ENCODE data around the gene EIF5AL1. TPM values are rescaled to one million over a fixed set of nuclear protein-coding genes. Genes with fewer than 3 reads are reported as not detected.
"Not testable (repeated sequence)": the region's sequence is repeated elsewhere in the genome, so short reads cannot be mapped to it uniquely, and the experiment has no call there.

EIF5AL1 gene
- total RNA-seq, 1 experiment from 2014 or later, result 0.58 TPM

DNA sequence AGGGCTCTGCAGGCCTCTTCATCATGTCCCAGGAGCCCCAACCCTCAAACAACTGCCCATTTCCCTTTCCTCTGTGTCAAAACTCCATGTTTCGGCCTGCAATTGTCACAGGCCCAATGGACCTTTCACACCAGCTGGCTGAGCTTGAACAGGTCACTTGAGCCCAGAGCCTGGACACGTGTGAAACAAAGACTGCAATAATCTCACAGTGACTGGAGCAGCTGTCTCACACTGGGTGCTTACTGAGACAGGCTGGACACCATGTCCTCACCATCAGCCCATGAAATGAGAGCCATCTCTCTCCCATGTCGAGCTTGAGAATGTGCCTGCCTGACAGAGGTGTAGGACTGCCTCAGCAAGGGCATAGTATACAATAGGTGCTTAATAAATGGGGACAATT is 19.5 kb upstream of the EIF5AL1 start:
- DNase-seq (ENCODE audit: low read depth in 1 of 2, low spot score in 2 of 2), result no peak
- Histone ChIP-seq H3K27ac (no peak overlapping the region), H3K4me1 (replicated peaks) (peaks cover 14% of the 10 kb centered on the region), H3K9me3 (replicated peaks) (no peaks in the 10 kb centered on the region), H3K4me3 (no peak overlapping the region), H3K27me3 (replicated peaks) (peaks cover 5% of the 10 kb centered on the region; the same call in 1 of the 2 replicates), H3K36me3 (no peaks in the 10 kb centered on the region)

DNA sequence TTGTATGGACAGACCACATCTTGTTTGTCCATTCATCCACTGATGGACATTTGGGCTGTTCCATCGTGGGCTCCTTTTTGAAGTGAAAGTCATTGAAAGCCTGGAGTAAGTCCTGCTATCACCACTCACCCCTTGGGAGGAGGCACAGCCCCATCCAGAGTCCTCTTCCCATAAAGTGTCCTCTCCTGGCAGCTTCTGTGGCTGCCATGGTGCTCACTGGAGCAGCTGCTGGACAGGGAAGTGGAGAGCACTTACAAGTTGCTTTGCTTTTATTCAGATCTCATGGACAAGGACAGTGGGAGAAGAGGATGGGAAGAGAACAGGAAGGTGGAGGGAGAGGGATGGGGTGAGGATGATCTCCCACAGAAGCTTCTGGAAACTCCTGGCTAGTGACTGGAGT is 18.5 kb upstream of the EIF5AL1 start:
- no peak overlapping the region for H3K4me3 ChIP-seq
- H3K9me3 ChIP-seq (replicated peaks), result no peaks in the 10 kb centered on the region; the same call in 1 of the 2 replicates
- H3K27me3 ChIP-seq (replicated peaks), result peaks cover 5% of the 10 kb centered on the region; the same call in 1 of the 2 replicates
- no peaks in the 10 kb centered on the region for H3K36me3 ChIP-seq
- no peak for DNase-seq (ENCODE audit: low read depth in 1 of 2, low spot score in 2 of 2)
- no peak overlapping the region for H3K27ac ChIP-seq
- H3K4me1 ChIP-seq (replicated peaks), result peaks cover 5% of the 10 kb centered on the region

DNA sequence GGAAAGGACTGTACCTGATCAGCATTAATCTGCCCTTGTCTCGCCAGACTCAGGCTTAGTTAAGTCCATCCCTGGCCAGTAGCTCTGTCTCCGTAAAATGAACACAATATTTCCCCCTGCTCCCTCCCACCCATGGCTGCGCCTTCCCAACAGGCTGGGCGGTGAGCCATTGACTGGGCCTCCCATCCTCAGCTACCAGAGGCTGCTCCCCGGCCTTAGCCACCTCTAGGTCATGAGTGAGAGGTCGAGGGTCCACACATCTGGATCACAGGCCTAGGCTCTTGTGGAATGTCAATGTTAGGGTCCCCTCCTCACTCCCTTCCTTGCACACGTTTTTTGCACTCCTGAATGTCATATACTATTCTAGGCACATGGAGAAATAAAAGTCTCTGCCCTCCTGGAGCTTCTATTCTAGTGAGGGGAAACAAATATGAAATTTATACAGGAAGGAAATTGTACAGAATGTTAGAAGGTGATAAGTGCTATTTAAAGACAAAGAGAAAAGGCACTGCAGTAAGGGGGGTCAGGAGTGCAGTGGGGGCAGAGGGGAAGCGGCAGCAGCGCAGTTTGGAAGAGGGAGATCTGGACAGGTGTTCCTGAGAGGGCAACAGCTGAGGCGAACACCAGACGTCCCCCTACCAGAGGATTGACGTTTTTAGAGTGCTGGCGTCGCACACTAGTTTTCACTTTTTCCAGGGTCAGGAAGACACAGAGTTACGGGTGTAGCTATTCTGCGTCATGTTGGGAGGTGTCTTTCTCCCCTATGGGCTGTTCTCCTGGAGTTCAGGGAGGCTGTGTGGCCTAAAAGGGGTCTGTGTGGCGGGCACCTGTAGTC is 17.2 kb upstream of the EIF5AL1 start:
- H3K27me3 ChIP-seq (replicated peaks), result peaks cover 5% of the 10 kb centered on the region; the same call in 1 of the 2 replicates
- no peaks in the 10 kb centered on the region for H3K36me3 ChIP-seq
- H3K4me1 ChIP-seq (replicated peaks), result no peaks in the 10 kb centered on the region
- H3K4me3 ChIP-seq, result no peak overlapping the region
- no peak overlapping the region for H3K27ac ChIP-seq
- no peaks in the 10 kb centered on the region; the same call in 1 of the 2 replicates for H3K9me3 ChIP-seq (replicated peaks)
- DNase-seq (ENCODE audit: low read depth in 1 of 2, low spot score in 2 of 2), result no peak

DNA sequence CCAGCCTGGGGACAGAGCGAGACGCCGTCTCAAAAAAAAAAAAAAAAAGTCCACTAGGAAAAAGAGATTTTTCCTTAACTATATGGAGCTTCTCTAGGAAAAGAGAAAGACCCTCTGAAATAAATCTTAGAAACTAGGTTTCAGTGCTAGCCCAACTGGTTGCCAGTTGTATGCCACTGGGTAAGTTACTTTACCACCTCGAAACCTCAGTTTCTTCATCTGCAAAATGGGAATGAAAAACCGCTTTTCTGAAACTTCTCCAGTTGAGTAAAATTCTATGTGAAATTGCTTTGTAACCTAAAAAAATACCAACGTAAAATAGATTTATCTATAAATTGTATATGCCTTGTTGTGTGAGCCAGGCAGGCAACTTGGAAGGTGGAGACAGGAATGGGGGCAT is 16.5 kb upstream of the EIF5AL1 start:
- Histone ChIP-seq H3K27ac (no peak overlapping the region), H3K9me3 (replicated peaks) (no peaks in the 10 kb centered on the region; the same call in 1 of the 2 replicates), H3K27me3 (replicated peaks) (peaks cover 5% of the 10 kb centered on the region; the same call in 1 of the 2 replicates), H3K4me3 (no peak overlapping the region), H3K4me1 (replicated peaks) (no peaks in the 10 kb centered on the region), H3K36me3 (no peaks in the 10 kb centered on the region)
- DNase-seq (ENCODE audit: low read depth in 1 of 2, low spot score in 2 of 2), result no peak

DNA sequence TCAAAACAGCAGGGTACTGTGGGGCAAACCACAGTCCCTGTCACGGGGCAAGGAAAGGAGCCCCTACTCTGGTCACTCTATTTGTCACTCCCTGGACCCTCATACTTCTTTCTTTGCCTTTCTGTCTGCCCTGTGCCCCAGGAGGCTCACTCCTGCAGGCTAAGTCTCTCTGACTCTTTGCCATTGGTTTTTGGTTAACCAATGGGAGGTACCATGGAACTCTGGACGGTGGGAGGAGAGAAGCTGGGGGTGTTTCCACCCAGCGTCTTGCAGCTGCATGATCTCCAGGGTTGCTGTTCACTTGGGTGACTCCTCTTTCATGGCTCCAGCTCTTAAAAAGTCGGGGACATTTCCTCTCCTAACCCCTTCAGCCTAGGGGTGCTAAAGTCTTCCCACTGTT is 15.4 kb upstream of the EIF5AL1 start:
- Histone ChIP-seq H3K36me3 (no peaks in the 10 kb centered on the region), H3K4me3 (no peak overlapping the region), H3K4me1 (replicated peaks) (no peaks in the 10 kb centered on the region), H3K27ac (no peak overlapping the region), H3K27me3 (replicated peaks) (peaks cover 5% of the 10 kb centered on the region; the same call in 1 of the 2 replicates), H3K9me3 (replicated peaks) (no peaks in the 10 kb centered on the region; the same call in 1 of the 2 replicates)
- DNase-seq (ENCODE audit: low read depth in 1 of 2, low spot score in 2 of 2), result no peak

DNA sequence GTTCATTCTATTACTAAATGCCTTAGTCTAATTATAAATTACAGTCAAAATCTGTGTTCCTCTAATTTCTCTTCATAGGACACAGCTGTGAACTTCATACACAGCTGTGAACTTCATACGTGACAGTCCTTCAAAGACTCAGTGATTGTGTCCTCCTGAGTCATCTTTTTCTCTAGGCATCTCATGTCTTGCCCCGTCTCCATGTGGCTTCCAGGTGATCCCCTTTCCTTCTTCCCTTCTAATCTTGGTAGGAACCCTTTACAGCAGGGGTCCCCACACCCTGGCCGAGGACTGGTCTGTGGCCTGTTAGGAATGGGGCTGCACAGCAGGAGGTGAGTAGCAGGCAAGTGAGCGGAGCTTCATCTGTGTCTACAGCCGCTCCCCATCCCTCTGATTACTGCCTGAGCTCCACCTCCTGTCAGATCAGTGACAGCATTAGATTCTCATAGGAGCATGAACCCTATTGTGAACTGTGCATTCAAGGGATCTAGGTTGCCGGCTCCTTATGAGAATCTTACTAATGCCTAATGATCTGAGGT is 14.0 kb upstream of the EIF5AL1 start:
- Histone ChIP-seq H3K27ac (no peak overlapping the region), H3K9me3 (replicated peaks) (no peaks in the 10 kb centered on the region; the same call in 1 of the 2 replicates), H3K4me1 (replicated peaks) (no peaks in the 10 kb centered on the region; the same call in 1 of the 2 replicates), H3K36me3 (no peaks in the 10 kb centered on the region), H3K4me3 (no peak overlapping the region), H3K27me3 (replicated peaks) (peaks cover 5% of the 10 kb centered on the region; the same call in 1 of the 2 replicates)
- no peak for DNase-seq (ENCODE audit: low read depth in 1 of 2, low spot score in 2 of 2)

DNA sequence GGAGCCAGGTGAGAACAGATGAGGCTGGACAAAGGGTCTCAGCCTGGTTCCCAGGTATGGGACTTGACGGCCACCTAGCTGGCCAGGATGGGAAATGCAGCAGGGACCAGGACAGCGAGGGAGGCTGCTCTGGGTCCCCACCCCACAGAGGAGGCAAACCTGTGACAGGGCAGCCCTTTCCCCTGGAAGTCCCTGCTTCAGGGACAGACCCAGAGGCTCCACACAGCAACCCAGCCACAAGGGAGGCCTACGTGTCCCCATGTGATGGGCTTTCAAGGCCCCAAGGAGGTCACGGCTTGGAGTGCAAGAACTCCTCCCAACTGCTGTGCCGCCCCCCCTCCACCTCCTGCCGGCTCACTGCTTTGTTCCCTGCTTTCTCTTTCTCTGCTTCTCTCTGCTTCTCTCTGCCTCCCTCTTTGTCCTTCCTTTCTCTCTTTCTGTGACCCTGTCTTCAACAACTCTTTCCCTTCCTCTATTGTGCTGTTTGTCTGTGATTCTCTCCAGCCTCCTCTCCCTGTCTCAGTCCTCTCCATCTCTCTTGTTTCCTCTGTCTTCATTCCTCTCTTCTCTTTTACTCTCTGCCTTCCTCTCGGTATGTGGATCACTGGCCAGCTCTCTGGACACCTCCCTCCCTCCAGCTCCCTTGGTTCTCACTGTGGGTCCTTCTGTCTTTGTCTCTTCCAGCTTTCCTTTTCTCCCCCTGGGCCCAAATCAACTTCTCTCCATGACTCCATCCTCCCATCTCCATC is 9.6 kb upstream of the EIF5AL1 start:
- H3K9me3 ChIP-seq (replicated peaks), result no peaks in the 10 kb centered on the region; the same call in 1 of the 2 replicates
- H3K27me3 ChIP-seq (replicated peaks), result no peaks in the 10 kb centered on the region
- peaks cover 1% of the 10 kb centered on the region for H3K4me1 ChIP-seq (replicated peaks)
- DNase-seq (ENCODE audit: low read depth in 1 of 2, low spot score in 2 of 2), result no peak
- no peaks in the 10 kb centered on the region for H3K36me3 ChIP-seq
- no peak overlapping the region for H3K27ac ChIP-seq
- H3K4me3 ChIP-seq, result no peak overlapping the region

DNA sequence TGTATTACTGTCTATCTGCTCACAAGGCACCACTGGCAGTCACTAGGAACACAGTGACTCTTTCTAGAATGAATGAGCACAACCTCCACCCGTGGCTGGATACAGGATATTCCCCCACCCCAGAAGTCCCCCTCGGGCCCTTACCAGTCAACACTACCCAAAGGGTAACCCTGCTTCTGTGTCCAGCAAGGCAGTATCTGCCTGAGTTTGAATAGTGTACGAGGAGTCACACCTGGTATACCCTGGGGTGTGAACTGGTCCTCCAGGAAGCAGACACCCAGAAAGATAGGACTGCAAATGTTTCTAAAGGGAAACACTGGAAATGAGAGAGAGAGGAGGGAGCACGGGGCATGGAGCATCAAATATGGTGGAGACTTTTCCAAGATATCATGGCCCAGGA is 8.5 kb upstream of the EIF5AL1 start:
- not testable (repeated sequence) for H3K27me3 ChIP-seq (replicated peaks); H3K36me3 ChIP-seq; DNase-seq (ENCODE audit: low read depth in 1 of 2, low spot score in 2 of 2); H3K9me3 ChIP-seq (replicated peaks); H3K4me1 ChIP-seq (replicated peaks); H3K4me3 ChIP-seq; H3K27ac ChIP-seq

DNA sequence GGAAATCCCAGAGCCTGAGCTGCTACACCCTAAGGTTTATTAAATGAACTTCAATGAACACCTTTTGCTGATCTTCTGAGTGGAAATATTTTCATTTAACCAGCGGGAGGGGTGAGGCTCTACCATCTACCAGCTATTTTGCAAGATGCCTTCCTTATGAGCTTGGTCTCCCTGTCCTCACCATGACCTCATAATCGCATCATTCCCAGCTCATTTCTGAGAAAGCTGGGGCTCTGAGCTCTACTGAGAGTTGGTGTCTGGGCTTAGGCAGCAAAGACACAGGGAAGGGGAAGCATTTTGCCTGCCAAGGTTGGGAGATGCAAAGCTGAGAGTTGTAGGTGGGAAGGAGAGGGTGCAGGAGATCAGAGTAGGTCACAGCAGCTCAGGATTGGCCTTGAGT is 7.8 kb upstream of the EIF5AL1 start:
- not testable (repeated sequence) for H3K27ac ChIP-seq; H3K4me1 ChIP-seq (replicated peaks); DNase-seq (ENCODE audit: low read depth in 1 of 2, low spot score in 2 of 2); H3K9me3 ChIP-seq (replicated peaks); H3K4me3 ChIP-seq; H3K27me3 ChIP-seq (replicated peaks); H3K36me3 ChIP-seq

DNA sequence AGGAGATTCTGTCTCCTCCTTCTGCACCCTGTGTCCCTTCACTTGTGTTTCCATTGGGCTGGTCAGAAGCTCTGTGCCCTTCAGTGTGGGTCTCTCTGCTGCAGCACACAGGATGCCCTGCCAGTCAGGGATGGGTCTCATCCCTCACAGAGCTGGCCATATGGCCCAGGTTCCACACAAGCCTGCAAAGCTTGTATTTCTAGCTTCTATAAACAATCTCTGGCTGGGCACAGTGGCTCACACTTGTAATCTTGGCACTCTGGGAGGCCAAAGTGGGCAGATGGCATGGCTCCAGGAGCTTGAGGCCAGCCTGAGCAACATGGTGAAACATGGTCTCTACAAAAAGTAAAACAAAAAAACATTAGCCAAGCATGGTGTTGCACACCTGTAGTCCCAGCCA is 7.0 kb upstream of the EIF5AL1 start:
- H3K36me3 ChIP-seq; DNase-seq (ENCODE audit: low read depth in 1 of 2, low spot score in 2 of 2); H3K27me3 ChIP-seq (replicated peaks); H3K9me3 ChIP-seq (replicated peaks); H3K27ac ChIP-seq; H3K4me1 ChIP-seq (replicated peaks); H3K4me3 ChIP-seq: not testable (repeated sequence)

DNA sequence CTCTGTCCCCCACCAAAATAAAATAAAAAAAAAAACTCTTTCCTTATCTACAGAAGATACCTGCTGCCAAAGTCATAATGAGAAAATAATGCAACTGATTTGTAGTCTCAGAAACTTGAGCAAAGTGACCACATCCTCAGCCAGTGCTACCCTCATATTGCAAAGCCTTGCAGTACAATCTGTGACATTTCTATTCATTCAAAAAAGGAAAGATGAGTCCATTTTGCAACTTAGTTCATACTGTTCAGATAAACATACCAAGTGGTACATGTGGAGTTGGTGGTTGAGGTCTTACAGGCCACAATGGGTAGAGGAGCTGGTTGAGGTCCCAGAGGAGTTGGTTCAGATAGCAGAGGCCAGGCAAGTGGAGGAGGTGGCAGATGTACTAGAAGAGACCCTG is 6.5 kb upstream of the EIF5AL1 start:
- DNase-seq (ENCODE audit: low read depth in 1 of 2, low spot score in 2 of 2), result no peak
- Histone ChIP-seq H3K9me3 (replicated peaks) (no peaks in the 10 kb centered on the region), H3K27ac (no peak overlapping the region), H3K36me3 (no peaks in the 10 kb centered on the region), H3K27me3 (replicated peaks) (no peaks in the 10 kb centered on the region), H3K4me1 (replicated peaks) (peaks cover 6% of the 10 kb centered on the region), H3K4me3 (no peak overlapping the region)

DNA sequence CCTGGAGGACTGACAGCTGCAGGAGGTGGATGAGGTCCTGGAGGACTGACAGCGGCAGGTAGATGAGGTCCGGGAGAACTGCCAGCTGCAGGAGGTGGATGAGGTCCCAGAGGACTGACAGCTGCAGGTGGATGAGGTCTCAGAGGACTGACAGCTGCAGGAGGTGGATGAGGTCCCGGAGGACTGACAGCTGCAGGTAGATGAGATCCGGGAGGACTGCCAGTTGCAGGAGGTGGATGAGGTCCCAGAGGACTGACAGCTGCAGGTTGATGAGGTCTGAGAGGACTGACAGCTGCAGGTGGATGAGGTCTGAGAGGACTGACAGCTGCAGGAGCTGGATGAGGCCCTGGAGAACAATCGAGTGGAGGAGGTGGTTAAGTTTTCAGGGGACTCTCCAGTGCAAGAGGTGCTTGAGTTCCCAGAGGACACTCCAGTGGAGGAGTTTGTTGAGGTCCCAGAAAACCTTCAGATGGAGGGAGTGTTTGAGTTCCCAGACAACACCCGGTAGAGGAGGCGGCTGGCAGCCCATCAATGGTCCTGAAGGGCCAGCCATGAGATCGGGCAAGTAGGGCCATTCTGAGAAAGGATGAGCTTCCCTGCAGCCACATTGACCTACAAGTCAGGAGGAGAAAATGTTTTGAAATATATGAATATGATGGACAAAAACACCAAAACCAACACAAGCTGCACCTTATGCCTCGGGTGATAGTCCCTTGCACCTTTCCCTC is 4.7 kb upstream of the EIF5AL1 start:
- Histone ChIP-seq H3K27me3 (replicated peaks) (no peaks in the 10 kb centered on the region), H3K36me3 (no peaks in the 10 kb centered on the region), H3K27ac (0 out of 2 replicates have a peak overlapping the region, but pooled peaks have one; percentile 29), H3K9me3 (replicated peaks) (no peaks in the 10 kb centered on the region), H3K4me1 (replicated peaks) (peaks cover 6% of the 10 kb centered on the region), H3K4me3 (no peak overlapping the region)
- DNase-seq (ENCODE audit: low read depth in 1 of 2, low spot score in 2 of 2), result no peak

DNA sequence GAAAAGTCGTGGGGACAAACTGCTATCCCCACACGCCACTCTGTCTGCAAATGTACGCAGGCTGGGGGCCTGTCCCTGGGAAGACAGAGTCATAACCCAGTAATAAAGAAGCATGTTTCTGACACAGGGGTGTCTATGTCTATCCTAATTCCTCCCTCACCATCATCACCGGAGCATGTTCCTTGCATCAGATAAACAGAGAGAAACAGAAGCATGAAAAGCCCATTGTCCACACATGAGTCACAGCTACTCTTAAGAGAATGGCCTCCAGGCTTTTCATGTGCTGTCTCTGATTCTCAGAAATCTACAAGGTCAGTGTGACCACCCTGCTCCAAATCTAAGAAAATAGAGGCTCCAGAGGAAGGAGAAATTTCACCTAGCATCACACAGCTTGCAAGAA is 4.1 kb upstream of the EIF5AL1 start:
- not testable (repeated sequence) for H3K36me3 ChIP-seq; DNase-seq (ENCODE audit: low read depth in 1 of 2, low spot score in 2 of 2); H3K4me3 ChIP-seq; H3K27me3 ChIP-seq (replicated peaks); H3K4me1 ChIP-seq (replicated peaks); H3K9me3 ChIP-seq (replicated peaks)
- 0 out of 2 replicates have a peak overlapping the region, but pooled peaks have one; percentile 29 for H3K27ac ChIP-seq

Measured in SJSA1 (cell line).